HepG2 (cell line): ENCODE results near the gene TMCC1. TPM values are rescaled to one million over a fixed set of nuclear protein-coding genes. Genes with fewer than 3 reads are reported as not detected.

Experiments
- ATAC-seq: fragments of 200-7000 bp; cut with Tn5 transposase; 3 replicates; pipeline ENCODE4 v1.9.1; 2020; ENCODE audit warnings: mild to moderate bottlenecking, moderate library complexity
- BruUV-seq: library from RNA; stranded (reverse); fragments of 400-500 nt; replicated peaks from 2 replicates; lab custom pipeline; 2021; lab: Mats Ljungman, UMichigan
- CTCF ChIA-PET: fragments of 300-600 bp; formaldehyde crosslinking; extraction: SDS; loops from one replicate; lab custom pipeline; 2021; ENCODE audit warnings: low total read pairs, inconsistent platforms, low intra/inter-chr PET ratio; lab: Yijun Ruan, JAX
- POLR2A ChIA-PET: fragments of 350-600 bp; sonication (Branson Sonifier 250); formaldehyde crosslinking; loops from one replicate; lab custom pipeline; 2020; ENCODE audit warnings: antibody characterized with exemption, inconsistent platforms; lab: Yijun Ruan, JAX
- DNase-seq: peaks from one replicate; pipeline ENCODE4 v3.0.0-alpha.2; 2015; ENCODE audit warnings: low spot score
- FAIRE-seq: peaks from 3 replicates; lab custom pipeline; 2011; peaks lifted over from hg19 to GRCh38; lab: Jason Lieb, UNC
- H2AFZ ChIP-seq: one replicate; pipeline ENCODE4 v1.6.1; 2011; ENCODE audit warnings: low read length, inconsistent platforms
- H3K27ac ChIP-seq: fragments of 300-600 bp; 3 replicates; pipeline ENCODE4 v1.8.0; 2011; ENCODE audit warnings: mixed run types, mild to moderate bottlenecking, mixed read lengths, low read length, inconsistent platforms; ENCODE audit not compliant: insufficient read depth; ENCODE audit errors: extremely low read length
- H3K27me3 ChIP-seq, 2 experiments: fragments of 200-600 bp in 1 of 2; 2 replicates in 1 of 2; 3 replicates in 1 of 2; pipeline versions ENCODE4 v1.6.0 to v1.8.0; 2011; ENCODE audit warnings: low read length in 2 of 2, mild to moderate bottlenecking in 2 of 2, moderate library complexity in 2 of 2, inconsistent platforms in 1 of 2; ENCODE audit not compliant: insufficient read depth in 2 of 2, control insufficient read depth in 1 of 2
- H3K36me3 ChIP-seq, 2 experiments: fragments of 200-600 bp in 1 of 2; replicated peaks in 1 of 2; 2 replicates in 1 of 2; 3 replicates in 1 of 2; pipeline versions ENCODE4 v1.5.1 to v1.8.0; 2011; ENCODE audit warnings: low read length in 2 of 2, inconsistent platforms in 1 of 2; ENCODE audit not compliant: insufficient read depth in 2 of 2, control insufficient read depth in 1 of 2
- H3K4me1 ChIP-seq: 2 replicates; pipeline ENCODE4 v1.5.1; 2012; ENCODE audit warnings: low read length, inconsistent platforms; ENCODE audit not compliant: insufficient read depth
- H3K4me2 ChIP-seq: 2 replicates; pipeline ENCODE4 v1.6.0; 2011; ENCODE audit warnings: low read depth, low read length, inconsistent platforms
- H3K4me3 ChIP-seq, 3 experiments: fragments of 200-600 bp in 1 of 3; sonication (generic), shearing (Covaris generic) in 1 of 3; replicated peaks in 1 of 3; 2 replicates each; pipeline ENCODE4 v1.5.1; 2011 to 2016; ENCODE audit warnings: low read length in 3 of 3, inconsistent platforms in 2 of 3, low read depth in 2 of 3, mild to moderate bottlenecking in 2 of 3, control low read depth in 1 of 3, mixed read lengths in 1 of 3; ENCODE audit not compliant: insufficient read depth in 1 of 3
- H3K79me2 ChIP-seq: one replicate; pipeline ENCODE4 v1.6.1; 2011; ENCODE audit warnings: low read length, inconsistent platforms; ENCODE audit not compliant: insufficient read depth
- H3K9ac ChIP-seq: 2 replicates; pipeline ENCODE4 v1.6.0; 2011; ENCODE audit warnings: mild to moderate bottlenecking, low read depth, low read length, inconsistent platforms; ENCODE audit not compliant: insufficient read depth
- H3K9me3 ChIP-seq: 2 replicates; pipeline ENCODE4 v1.5.1; 2012; ENCODE audit warnings: mild to moderate bottlenecking, low read length
- H4K20me1 ChIP-seq: 2 replicates; pipeline ENCODE4 v1.6.0; 2011; ENCODE audit warnings: inconsistent platforms, mild to moderate bottlenecking, low read length, moderate library complexity; ENCODE audit not compliant: insufficient read depth
- CHD4 ChIP-seq: fragments of 200-600 bp; sonication (generic); IDR thresholded peaks from 2 replicates; pipeline ENCODE4 v1.7.0; 2017; ENCODE audit warnings: mild to moderate bottlenecking, low read length, borderline replicate concordance
- ESRRA ChIP-seq: sonication (generic); formaldehyde crosslinking; IDR thresholded peaks from 2 replicates; pipeline ENCODE4 v1.5.1; 2020; ENCODE audit warnings: mild to moderate bottlenecking, low read depth, missing genetic modification reagents
- GABPA ChIP-seq, 2 experiments: IDR thresholded peaks; 2 replicates each; pipeline ENCODE4 v1.6.1; 2011 to 2016; ENCODE audit warnings: low read depth in 2 of 2, low read length in 1 of 2, missing biosample characterization in 1 of 2, missing genetic modification characterization in 1 of 2
- MLLT10 ChIP-seq: sonication (generic); formaldehyde crosslinking; IDR thresholded peaks from 2 replicates; pipeline ENCODE4 v1.4.0; 2020; ENCODE audit warnings: missing genetic modification reagents
- SMARCC2 ChIP-seq: fragments of 450-650 bp; IDR thresholded peaks from 2 replicates; pipeline ENCODE4 v1.6.1; 2017; ENCODE audit warnings: antibody characterized with exemption, mild to moderate bottlenecking
- TOPORS ChIP-seq: sonication (generic); formaldehyde crosslinking; IDR thresholded peaks from 2 replicates; pipeline ENCODE4 v1.8.0; 2023; ENCODE audit warnings: mild to moderate bottlenecking, missing genetic modification reagents
- ZBTB7B ChIP-seq: sonication (generic); formaldehyde crosslinking; IDR thresholded peaks from 2 replicates; pipeline ENCODE4 v1.4.0; 2020; ENCODE audit warnings: missing genetic modification reagents
- ZNF660 ChIP-seq: sonication (generic); formaldehyde crosslinking; IDR thresholded peaks from 2 replicates; pipeline ENCODE4 v1.5.1; 2020; ENCODE audit warnings: mild to moderate bottlenecking, low read depth, missing genetic modification reagents, borderline replicate concordance
- ZNF891 ChIP-seq: sonication (generic); formaldehyde crosslinking; IDR thresholded peaks from 2 replicates; pipeline ENCODE4 v1.5.0; 2020; ENCODE audit warnings: mild to moderate bottlenecking, missing genetic modification reagents
- WGBS: methylation state at CpG from one replicate; pipeline ENCODE4 v1.1.6; 2017; ENCODE audit warnings: low lambda C conversion rate; 5-methylcytosine and 5-hydroxymethylcytosine counted together
- in situ Hi-C: cut with HindIII; loops from 2 replicates; pipeline ENCODE4 v1.10.0; 2017; ENCODE audit warnings: low pct_unique_long_range_greater_than_20kb; ENCODE audit not compliant: extremely low pct_ligation_motif_present
- intact Hi-C: fragments of 100-400 bp; cut with micrococcal nuclease; formaldehyde crosslinking; loops from one replicate; pipeline ENCODE4 v1.10.0; 2022; ENCODE audit not compliant: unreplicated experiment
- polyA plus RNA-seq, 8 experiments: library from polyadenylated mRNA; depleted of rRNA in 3 of 8; stranded (reverse) in 7 of 8; unstranded in 1 of 8; fragments of >200 nt; fragmentation: Illumina TruSeq in 4 of 8; extraction: Trizol in 4 of 8; gene quantifications; 2 replicates each; pipeline versions ENCODE4 v1.2.1 to v1.2.3, GENCODE V29; 2011 to 2016; ENCODE audit warnings: low read depth in 4 of 8, missing spikeins in 1 of 8, mixed read lengths in 1 of 8; ENCODE audit not compliant: insufficient read depth in 1 of 8
- total RNA-seq, 5 experiments: library from RNA; depleted of rRNA; stranded (reverse); fragments of >200 nt; fragmentation: Illumina TruSeq; extraction: Trizol; gene quantifications; 2 replicates each; pipeline ENCODE4 v1.2.3, GENCODE V29; 2016; ENCODE audit warnings: low read depth in 1 of 5
- TF ChIP-seq, protein P1 (sequence below): sonication (generic); formaldehyde crosslinking; IDR thresholded peaks from 2 replicates; pipeline ENCODE4 v1.4.0; 2020; ENCODE audit warnings: mild to moderate bottlenecking, missing genetic modification reagents
- TF ChIP-seq, protein P2 (sequence below): sonication (generic); formaldehyde crosslinking; IDR thresholded peaks from 2 replicates; pipeline ENCODE4 v1.4.0; 2020; ENCODE audit warnings: mild to moderate bottlenecking, missing genetic modification reagents
- TF ChIP-seq, protein P3 (sequence below): sonication (generic); formaldehyde crosslinking; IDR thresholded peaks from 2 replicates; pipeline ENCODE4 v1.4.0; 2020; ENCODE audit warnings: missing genetic modification reagents
- TF ChIP-seq, protein P4 (sequence below): sonication (generic); formaldehyde crosslinking; IDR thresholded peaks from 2 replicates; pipeline ENCODE4 v1.4.0; 2020; ENCODE audit warnings: low read depth, missing genetic modification reagents

Gene TMCC1
- total and polyA plus RNA-seq, 2 of the 13 experiments (the other 11 are each of a cell fraction or from before 2014, with no cell fraction given), result 12.1 to 264 TPM

DNA sequence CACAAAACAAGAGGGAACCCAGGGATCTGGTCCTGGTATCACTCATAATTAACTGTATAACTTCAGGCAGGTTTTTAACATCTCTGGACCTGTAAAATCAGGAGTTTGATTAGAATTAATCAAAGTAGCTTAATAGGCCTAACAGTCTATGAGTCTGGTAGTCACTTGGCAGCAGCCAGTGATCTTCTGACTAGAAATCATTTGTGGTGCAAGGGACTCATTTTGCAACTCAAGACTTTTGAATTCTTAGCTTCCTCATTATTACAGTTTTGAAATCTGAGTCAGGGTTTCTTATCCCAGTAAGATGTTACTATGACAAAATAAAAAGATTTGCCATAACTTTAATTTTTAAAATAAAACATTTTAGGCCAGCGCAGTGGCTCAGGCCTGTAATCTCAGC, 70.8 kb downstream of the TMCC1 start:
- ChIA-PET POLR2A (interaction anchor here (1.0 kb wide), 1 partner anchor 195 kb away, joined by 3 read pairs; no protein-coding TSS in a partner anchor), CTCF (interaction anchor here (3.9 to 4.2 kb wide), 2 partner anchors 172 to 195 kb away, joined by 23 to 44 read pairs; no protein-coding TSS in a partner anchor)
- no peak overlapping the region for H3K4me3 ChIP-seq
- no peak for ATAC-seq
- no peaks in the 10 kb centered on the region for H4K20me1 ChIP-seq
- in situ Hi-C loops, result loop anchor here (5.0 kb wide), 1 partner anchor 170 kb away; no protein-coding TSS in a partner anchor
- H3K9ac ChIP-seq, result no peak overlapping the region
- FAIRE-seq, result no peak
- no peaks in the 10 kb centered on the region for H3K9me3 ChIP-seq
- no TSS peak for BruUV-seq
- peaks cover 1 to 2% of the 10 kb centered on the region in 2 experiments; a peak in 3 of 5 replicates for H3K36me3 ChIP-seq
- no peaks in the 10 kb centered on the region for H3K79me2 ChIP-seq
- no peak overlapping the region for H3K4me2 ChIP-seq
- WGBS, result 100% methylated on average over 1 of the region's 1 CpG
- DNase-seq, result no peak
- H2AFZ ChIP-seq, result no peak overlapping the region
- H3K27me3 ChIP-seq, result no peaks in the 10 kb centered on the region
- H3K4me1 ChIP-seq, result peaks cover 15% of the 10 kb centered on the region
- intact Hi-C loops, result no loop called here
- H3K27ac ChIP-seq, result no peak overlapping the region
- TF ChIP-seq CHD4 (no peak), SMARCC2 (no peak), ESRRA (no peak), GABPA (IDR thresholded peaks at IDR 0.05; ENCODE audit: low read depth, low read length) (no peak), GABPA (CRISPR knock-in tag; IDR thresholded peaks at IDR 0.05; ENCODE audit: low read depth) (no peak), MLLT10 (CRISPR knock-in tag) (no peak), TOPORS (CRISPR knock-in tag) (no peak), ZNF891 (CRISPR knock-in tag) (no peak), ZNF660 (no peak), ZBTB7B (no peak)
- TF ChIP-seq, protein P1, sequence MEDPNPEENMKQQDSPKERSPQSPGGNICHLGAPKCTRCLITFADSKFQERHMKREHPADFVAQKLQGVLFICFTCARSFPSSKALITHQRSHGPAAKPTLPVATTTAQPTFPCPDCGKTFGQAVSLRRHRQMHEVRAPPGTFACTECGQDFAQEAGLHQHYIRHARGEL (CRISPR knock-in tag), result no peak
- TF ChIP-seq, protein P2, sequence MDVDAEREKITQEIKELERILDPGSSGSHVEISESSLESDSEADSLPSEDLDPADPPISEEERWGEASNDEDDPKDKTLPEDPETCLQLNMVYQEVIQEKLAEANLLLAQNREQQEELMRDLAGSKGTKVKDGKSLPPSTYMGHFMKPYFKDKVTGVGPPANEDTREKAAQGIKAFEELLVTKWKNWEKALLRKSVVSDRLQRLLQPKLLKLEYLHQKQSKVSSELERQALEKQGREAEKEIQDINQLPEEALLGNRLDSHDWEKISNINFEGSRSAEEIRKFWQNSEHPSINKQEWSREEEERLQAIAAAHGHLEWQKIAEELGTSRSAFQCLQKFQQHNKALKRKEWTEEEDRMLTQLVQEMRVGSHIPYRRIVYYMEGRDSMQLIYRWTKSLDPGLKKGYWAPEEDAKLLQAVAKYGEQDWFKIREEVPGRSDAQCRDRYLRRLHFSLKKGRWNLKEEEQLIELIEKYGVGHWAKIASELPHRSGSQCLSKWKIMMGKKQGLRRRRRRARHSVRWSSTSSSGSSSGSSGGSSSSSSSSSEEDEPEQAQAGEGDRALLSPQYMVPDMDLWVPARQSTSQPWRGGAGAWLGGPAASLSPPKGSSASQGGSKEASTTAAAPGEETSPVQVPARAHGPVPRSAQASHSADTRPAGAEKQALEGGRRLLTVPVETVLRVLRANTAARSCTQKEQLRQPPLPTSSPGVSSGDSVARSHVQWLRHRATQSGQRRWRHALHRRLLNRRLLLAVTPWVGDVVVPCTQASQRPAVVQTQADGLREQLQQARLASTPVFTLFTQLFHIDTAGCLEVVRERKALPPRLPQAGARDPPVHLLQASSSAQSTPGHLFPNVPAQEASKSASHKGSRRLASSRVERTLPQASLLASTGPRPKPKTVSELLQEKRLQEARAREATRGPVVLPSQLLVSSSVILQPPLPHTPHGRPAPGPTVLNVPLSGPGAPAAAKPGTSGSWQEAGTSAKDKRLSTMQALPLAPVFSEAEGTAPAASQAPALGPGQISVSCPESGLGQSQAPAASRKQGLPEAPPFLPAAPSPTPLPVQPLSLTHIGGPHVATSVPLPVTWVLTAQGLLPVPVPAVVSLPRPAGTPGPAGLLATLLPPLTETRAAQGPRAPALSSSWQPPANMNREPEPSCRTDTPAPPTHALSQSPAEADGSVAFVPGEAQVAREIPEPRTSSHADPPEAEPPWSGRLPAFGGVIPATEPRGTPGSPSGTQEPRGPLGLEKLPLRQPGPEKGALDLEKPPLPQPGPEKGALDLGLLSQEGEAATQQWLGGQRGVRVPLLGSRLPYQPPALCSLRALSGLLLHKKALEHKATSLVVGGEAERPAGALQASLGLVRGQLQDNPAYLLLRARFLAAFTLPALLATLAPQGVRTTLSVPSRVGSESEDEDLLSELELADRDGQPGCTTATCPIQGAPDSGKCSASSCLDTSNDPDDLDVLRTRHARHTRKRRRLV (CRISPR knock-in tag), result no peak
- TF ChIP-seq, protein P3, sequence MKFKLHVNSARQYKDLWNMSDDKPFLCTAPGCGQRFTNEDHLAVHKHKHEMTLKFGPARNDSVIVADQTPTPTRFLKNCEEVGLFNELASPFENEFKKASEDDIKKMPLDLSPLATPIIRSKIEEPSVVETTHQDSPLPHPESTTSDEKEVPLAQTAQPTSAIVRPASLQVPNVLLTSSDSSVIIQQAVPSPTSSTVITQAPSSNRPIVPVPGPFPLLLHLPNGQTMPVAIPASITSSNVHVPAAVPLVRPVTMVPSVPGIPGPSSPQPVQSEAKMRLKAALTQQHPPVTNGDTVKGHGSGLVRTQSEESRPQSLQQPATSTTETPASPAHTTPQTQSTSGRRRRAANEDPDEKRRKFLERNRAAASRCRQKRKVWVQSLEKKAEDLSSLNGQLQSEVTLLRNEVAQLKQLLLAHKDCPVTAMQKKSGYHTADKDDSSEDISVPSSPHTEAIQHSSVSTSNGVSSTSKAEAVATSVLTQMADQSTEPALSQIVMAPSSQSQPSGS, result no peak
- TF ChIP-seq, protein P4, sequence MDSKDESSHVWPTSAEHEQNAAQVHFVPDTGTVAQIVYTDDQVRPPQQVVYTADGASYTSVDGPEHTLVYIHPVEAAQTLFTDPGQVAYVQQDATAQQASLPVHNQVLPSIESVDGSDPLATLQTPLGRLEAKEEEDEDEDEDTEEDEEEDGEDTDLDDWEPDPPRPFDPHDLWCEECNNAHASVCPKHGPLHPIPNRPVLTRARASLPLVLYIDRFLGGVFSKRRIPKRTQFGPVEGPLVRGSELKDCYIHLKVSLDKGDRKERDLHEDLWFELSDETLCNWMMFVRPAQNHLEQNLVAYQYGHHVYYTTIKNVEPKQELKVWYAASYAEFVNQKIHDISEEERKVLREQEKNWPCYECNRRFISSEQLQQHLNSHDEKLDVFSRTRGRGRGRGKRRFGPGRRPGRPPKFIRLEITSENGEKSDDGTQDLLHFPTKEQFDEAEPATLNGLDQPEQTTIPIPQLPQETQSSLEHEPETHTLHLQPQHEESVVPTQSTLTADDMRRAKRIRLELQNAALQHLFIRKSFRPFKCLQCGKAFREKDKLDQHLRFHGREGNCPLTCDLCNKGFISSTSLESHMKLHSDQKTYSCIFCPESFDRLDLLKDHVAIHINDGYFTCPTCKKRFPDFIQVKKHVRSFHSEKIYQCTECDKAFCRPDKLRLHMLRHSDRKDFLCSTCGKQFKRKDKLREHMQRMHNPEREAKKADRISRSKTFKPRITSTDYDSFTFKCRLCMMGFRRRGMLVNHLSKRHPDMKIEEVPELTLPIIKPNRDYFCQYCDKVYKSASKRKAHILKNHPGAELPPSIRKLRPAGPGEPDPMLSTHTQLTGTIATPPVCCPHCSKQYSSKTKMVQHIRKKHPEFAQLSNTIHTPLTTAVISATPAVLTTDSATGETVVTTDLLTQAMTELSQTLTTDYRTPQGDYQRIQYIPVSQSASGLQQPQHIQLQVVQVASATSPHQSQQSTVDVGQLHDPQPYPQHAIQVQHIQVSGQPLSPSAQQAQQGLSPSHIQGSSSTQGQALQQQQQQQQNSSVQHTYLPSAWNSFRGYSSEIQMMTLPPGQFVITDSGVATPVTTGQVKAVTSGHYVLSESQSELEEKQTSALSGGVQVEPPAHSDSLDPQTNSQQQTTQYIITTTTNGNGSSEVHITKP (CRISPR knock-in tag), result no peak
